HEK293 (cell line): ENCODE measurements around the gene LYZL2.

Source experiments
- CTCF ChIA-PET: fragments of 350-600 bp; formaldehyde crosslinking; extraction: SDS; loops from one replicate; lab custom pipeline; 2021; ENCODE audit warnings: antibody characterized with exemption; lab: Yijun Ruan, JAX
- POLR2A ChIA-PET: fragments of 300-600 bp; formaldehyde crosslinking; extraction: SDS; loops from one replicate; lab custom pipeline; 2020; ENCODE audit warnings: antibody characterized with exemption, inconsistent platforms; lab: Yijun Ruan, JAX
- H3K27ac ChIP-seq: fragments of 200-500 bp; sonication (Bioruptor generic); 2 replicates; pipeline ENCODE4 v1.5.1; 2014; ENCODE audit warnings: low read depth, low read length, control low read depth, inconsistent platforms; ENCODE audit errors: extremely low read depth
- H3K36me3 ChIP-seq, 2 experiments: fragments of 200-500 bp in 1 of 2; sonication (Bioruptor generic) in 1 of 2; 1 replicate in 1 of 2; 2 replicates in 1 of 2; pipeline ENCODE4 v1.5.1; 2014 to 2017; ENCODE audit warnings: inconsistent platforms in 2 of 2, low read length in 2 of 2; ENCODE audit not compliant: control insufficient read depth in 2 of 2, insufficient read depth in 1 of 2
- H3K4me1 ChIP-seq: fragments of 200-500 bp; sonication (Bioruptor generic); 2 replicates; pipeline ENCODE4 v1.5.1; 2014; ENCODE audit warnings: mild to moderate bottlenecking, low read length, inconsistent platforms; ENCODE audit not compliant: control insufficient read depth, insufficient read depth
- H3K4me3 ChIP-seq: 2 replicates; pipeline ENCODE4 v1.5.1; 2011; ENCODE audit warnings: low read depth, mild to moderate bottlenecking, control low read depth, low read length, moderate library complexity
- H3K9me3 ChIP-seq: fragments of 200-500 bp; sonication (Bioruptor generic); 2 replicates; pipeline ENCODE4 v1.5.1; 2014; ENCODE audit warnings: low read depth, low read length, inconsistent platforms; ENCODE audit not compliant: control insufficient read depth, insufficient read depth
- GFI1B ChIP-seq: fragments of 450-650 bp; formaldehyde crosslinking; IDR thresholded peaks from 2 replicates; pipeline ENCODE4 v1.5.1; 2016; ENCODE audit warnings: missing biosample characterization, missing genetic modification characterization
- SALL2 ChIP-seq: fragments of 450-650 bp; formaldehyde crosslinking; IDR thresholded peaks from 2 replicates; pipeline ENCODE4 v1.5.0; 2017; ENCODE audit warnings: missing biosample characterization, mild to moderate bottlenecking, missing genetic modification characterization, borderline replicate concordance
- SETDB1 ChIP-seq: IDR thresholded peaks from one replicate; pipeline ENCODE4 v1.6.1; 2017; ENCODE audit warnings: mild to moderate bottlenecking, low read length, moderate library complexity, mixed read lengths; ENCODE audit not compliant: insufficient read length
- TRIM28 ChIP-seq: IDR thresholded peaks from 2 replicates; pipeline ENCODE4 v1.6.1; 2011; ENCODE audit warnings: low read length, control low read depth, borderline replicate concordance
- ZBTB44 ChIP-seq: fragments of 450-650 bp; IDR thresholded peaks from 2 replicates; pipeline ENCODE4 v1.5.1; 2018; ENCODE audit warnings: missing biosample characterization, mild to moderate bottlenecking, missing genetic modification characterization
- ZBTB7A ChIP-seq: fragments of 450-650 bp; formaldehyde crosslinking; IDR thresholded peaks from 2 replicates; pipeline ENCODE4 v1.5.1; 2016; ENCODE audit warnings: low read depth, missing biosample characterization, missing genetic modification characterization
- ZNF155 ChIP-seq: fragments of 450-650 bp; formaldehyde crosslinking; IDR thresholded peaks from 2 replicates; pipeline ENCODE4 v1.5.1; 2016; ENCODE audit warnings: missing biosample characterization, missing genetic modification characterization
- ZNF169 ChIP-seq: fragments of 450-650 bp; formaldehyde crosslinking; IDR thresholded peaks from 2 replicates; pipeline ENCODE4 v1.5.1; 2016; ENCODE audit warnings: missing biosample characterization, missing genetic modification characterization
- ZNF2 ChIP-seq: fragments of 450-650 bp; formaldehyde crosslinking; IDR thresholded peaks from 2 replicates; pipeline ENCODE4 v1.5.1; 2016; ENCODE audit warnings: missing biosample characterization, missing genetic modification characterization
- ZNF211 ChIP-seq: fragments of 450-650 bp; formaldehyde crosslinking; IDR thresholded peaks from 2 replicates; pipeline ENCODE4 v1.5.1; 2016; ENCODE audit warnings: low read depth, missing biosample characterization, missing genetic modification characterization
- ZNF23 ChIP-seq: fragments of 450-650 bp; formaldehyde crosslinking; IDR thresholded peaks from 2 replicates; pipeline ENCODE4 v1.5.1; 2016; ENCODE audit warnings: missing biosample characterization, missing genetic modification characterization, borderline replicate concordance
- ZNF266 ChIP-seq: fragments of 450-650 bp; formaldehyde crosslinking; IDR thresholded peaks from 2 replicates; pipeline ENCODE4 v1.5.1; 2016; ENCODE audit warnings: missing biosample characterization, missing genetic modification characterization, low read depth
- ZNF354C ChIP-seq: fragments of 450-650 bp; formaldehyde crosslinking; IDR thresholded peaks from 2 replicates; pipeline ENCODE4 v1.5.1; 2016; ENCODE audit warnings: missing biosample characterization, missing genetic modification characterization, low read depth, borderline replicate concordance
- ZNF394 ChIP-seq: fragments of 450-650 bp; formaldehyde crosslinking; IDR thresholded peaks from 2 replicates; pipeline ENCODE4 v1.5.1; 2016; ENCODE audit warnings: missing biosample characterization, missing genetic modification characterization, mild to moderate bottlenecking, moderate library complexity, borderline replicate concordance
- ZNF423 ChIP-seq: fragments of 450-650 bp; formaldehyde crosslinking; IDR thresholded peaks from 2 replicates; pipeline ENCODE4 v1.5.1; 2016; ENCODE audit warnings: missing biosample characterization, missing genetic modification characterization
- ZNF621 ChIP-seq: fragments of 450-650 bp; formaldehyde crosslinking; IDR thresholded peaks from 2 replicates; pipeline ENCODE4 v1.5.1; 2017; ENCODE audit warnings: missing biosample characterization, missing genetic modification characterization
- ZNF624 ChIP-seq: fragments of 450-650 bp; formaldehyde crosslinking; IDR thresholded peaks from 2 replicates; pipeline ENCODE4 v1.5.1; 2017; ENCODE audit warnings: missing biosample characterization, missing genetic modification characterization
- ZNF626 ChIP-seq: fragments of 450-650 bp; sonication (Bioruptor Pico); formaldehyde crosslinking; IDR thresholded peaks from 2 replicates; pipeline ENCODE4 v1.5.1; 2018; ENCODE audit warnings: missing biosample characterization, missing genetic modification characterization, inconsistent platforms
- TF ChIP-seq, protein P1 (sequence below): fragments of 450-650 bp; formaldehyde crosslinking; IDR thresholded peaks from 2 replicates; pipeline ENCODE4 v1.5.1; 2016; ENCODE audit warnings: missing biosample characterization, missing genetic modification characterization, low read depth
- TF ChIP-seq, protein P2 (sequence below): fragments of 450-650 bp; formaldehyde crosslinking; IDR thresholded peaks from 2 replicates; pipeline ENCODE4 v1.5.1; 2016; ENCODE audit warnings: missing biosample characterization, missing genetic modification characterization
- TF ChIP-seq, protein P3 (sequence below): fragments of 450-650 bp; formaldehyde crosslinking; IDR thresholded peaks from 2 replicates; pipeline ENCODE4 v1.5.1; 2016; ENCODE audit warnings: missing biosample characterization, missing genetic modification characterization
- TF ChIP-seq, protein P4 (sequence below): fragments of 450-650 bp; formaldehyde crosslinking; IDR thresholded peaks from 2 replicates; pipeline ENCODE4 v1.5.1; 2016; ENCODE audit warnings: missing biosample characterization, missing genetic modification characterization

Gene LYZL2

GRCh38 chr10:30577048-30577447 is 52.5 kb downstream of the LYZL2 start:
- TF ChIP-seq GFI1B (tag by site-specific recombination) (no peak), ZNF621 (no peak), ZNF169 (tag by site-specific recombination) (no peak), ZNF266 (tag by site-specific recombination) (no peak)
- Histone ChIP-seq H3K4me3 (no peak overlapping the region), H3K36me3 (no peaks in the 10 kb centered on the region), H3K9me3 (no peaks in the 10 kb centered on the region), H3K4me1 (no peaks in the 10 kb centered on the region), H3K27ac (no peak overlapping the region)
- POLR2A ChIA-PET = no interaction called here
- CTCF ChIA-PET = interaction anchor here (0.6 kb wide), 1 partner anchor 308 kb away, joined by 3 read pairs; no protein-coding TSS in a partner anchor

- no peak for TF ChIP-seq ZNF155 (tag by site-specific recombination)
- TF ChIP-seq TRIM28 = no peak
- TF ChIP-seq ZNF394 (tag by site-specific recombination) = no peak
- TF ChIP-seq ZNF2 (tag by site-specific recombination) = no peak
- TF ChIP-seq ZNF423 (tag by site-specific recombination) = no peak
- TF ChIP-seq ZBTB44 = no peak
- no peak for TF ChIP-seq SETDB1
- no peak for TF ChIP-seq ZNF23 (tag by site-specific recombination)
- no peak for TF ChIP-seq ZNF621
- TF ChIP-seq, protein P1, sequence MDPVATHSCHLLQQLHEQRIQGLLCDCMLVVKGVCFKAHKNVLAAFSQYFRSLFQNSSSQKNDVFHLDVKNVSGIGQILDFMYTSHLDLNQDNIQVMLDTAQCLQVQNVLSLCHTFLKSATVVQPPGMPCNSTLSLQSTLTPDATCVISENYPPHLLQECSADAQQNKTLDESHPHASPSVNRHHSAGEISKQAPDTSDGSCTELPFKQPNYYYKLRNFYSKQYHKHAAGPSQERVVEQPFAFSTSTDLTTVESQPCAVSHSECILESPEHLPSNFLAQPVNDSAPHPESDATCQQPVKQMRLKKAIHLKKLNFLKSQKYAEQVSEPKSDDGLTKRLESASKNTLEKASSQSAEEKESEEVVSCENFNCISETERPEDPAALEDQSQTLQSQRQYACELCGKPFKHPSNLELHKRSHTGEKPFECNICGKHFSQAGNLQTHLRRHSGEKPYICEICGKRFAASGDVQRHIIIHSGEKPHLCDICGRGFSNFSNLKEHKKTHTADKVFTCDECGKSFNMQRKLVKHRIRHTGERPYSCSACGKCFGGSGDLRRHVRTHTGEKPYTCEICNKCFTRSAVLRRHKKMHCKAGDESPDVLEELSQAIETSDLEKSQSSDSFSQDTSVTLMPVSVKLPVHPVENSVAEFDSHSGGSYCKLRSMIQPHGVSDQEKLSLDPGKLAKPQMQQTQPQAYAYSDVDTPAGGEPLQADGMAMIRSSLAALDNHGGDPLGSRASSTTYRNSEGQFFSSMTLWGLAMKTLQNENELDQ (tag by site-specific recombination) = no peak
- TF ChIP-seq ZNF626 (tag by site-specific recombination) = no peak
- TF ChIP-seq, all 188 proteins: peak for 0
These were observed 52.9 kb downstream of the LYZL2 start for GRCh38 chr10:30576641-30577040.

GRCh38 chr10:30574432-30574796 is 55.1 kb downstream of the LYZL2 start:
- ChIA-PET CTCF (interaction anchor here (1.5 kb wide), 1 partner anchor 16 kb away, joined by 8 read pairs; no protein-coding TSS in a partner anchor), POLR2A (no interaction called here)
- H3K9me3 ChIP-seq = no peaks in the 10 kb centered on the region
- H3K27ac ChIP-seq = no peak overlapping the region
- TF ChIP-seq, protein P2, sequence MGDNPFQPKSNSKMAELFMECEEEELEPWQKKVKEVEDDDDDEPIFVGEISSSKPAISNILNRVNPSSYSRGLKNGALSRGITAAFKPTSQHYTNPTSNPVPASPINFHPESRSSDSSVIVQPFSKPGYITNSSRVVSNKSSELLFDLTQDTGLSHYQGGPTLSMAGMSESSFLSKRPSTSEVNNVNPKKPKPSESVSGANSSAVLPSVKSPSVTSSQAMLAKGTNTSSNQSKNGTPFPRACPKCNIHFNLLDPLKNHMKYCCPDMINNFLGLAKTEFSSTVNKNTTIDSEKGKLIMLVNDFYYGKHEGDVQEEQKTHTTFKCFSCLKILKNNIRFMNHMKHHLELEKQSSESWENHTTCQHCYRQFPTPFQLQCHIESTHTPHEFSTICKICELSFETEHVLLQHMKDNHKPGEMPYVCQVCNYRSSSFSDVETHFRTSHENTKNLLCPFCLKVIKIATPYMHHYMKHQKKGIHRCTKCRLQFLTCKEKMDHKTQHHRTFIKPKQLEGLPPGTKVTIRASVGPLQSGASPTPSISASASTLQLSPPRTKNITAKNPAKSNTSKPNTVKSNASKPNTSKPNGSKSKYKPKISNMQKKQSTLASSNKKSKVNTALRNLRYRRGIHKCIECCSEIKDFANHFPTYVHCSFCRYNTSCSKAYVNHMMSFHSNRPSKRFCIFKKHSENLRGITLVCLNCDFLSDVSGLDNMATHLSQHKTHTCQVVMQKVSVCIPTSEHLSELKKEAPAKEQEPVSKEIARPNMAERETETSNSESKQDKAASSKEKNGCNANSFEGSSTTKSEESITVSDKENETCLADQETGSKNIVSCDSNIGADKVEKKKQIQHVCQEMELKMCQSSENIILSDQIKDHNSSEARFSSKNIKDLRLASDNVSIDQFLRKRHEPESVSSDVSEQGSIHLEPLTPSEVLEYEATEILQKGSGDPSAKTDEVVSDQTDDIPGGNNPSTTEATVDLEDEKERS (tag by site-specific recombination) = no peak
- TF ChIP-seq ZBTB7A (tag by site-specific recombination) (no peak), ZNF624 (tag by site-specific recombination) (no peak), ZNF211 (tag by site-specific recombination) (no peak), SALL2 (no peak), ZNF354C (tag by site-specific recombination) (no peak)
- TF ChIP-seq, protein P3, sequence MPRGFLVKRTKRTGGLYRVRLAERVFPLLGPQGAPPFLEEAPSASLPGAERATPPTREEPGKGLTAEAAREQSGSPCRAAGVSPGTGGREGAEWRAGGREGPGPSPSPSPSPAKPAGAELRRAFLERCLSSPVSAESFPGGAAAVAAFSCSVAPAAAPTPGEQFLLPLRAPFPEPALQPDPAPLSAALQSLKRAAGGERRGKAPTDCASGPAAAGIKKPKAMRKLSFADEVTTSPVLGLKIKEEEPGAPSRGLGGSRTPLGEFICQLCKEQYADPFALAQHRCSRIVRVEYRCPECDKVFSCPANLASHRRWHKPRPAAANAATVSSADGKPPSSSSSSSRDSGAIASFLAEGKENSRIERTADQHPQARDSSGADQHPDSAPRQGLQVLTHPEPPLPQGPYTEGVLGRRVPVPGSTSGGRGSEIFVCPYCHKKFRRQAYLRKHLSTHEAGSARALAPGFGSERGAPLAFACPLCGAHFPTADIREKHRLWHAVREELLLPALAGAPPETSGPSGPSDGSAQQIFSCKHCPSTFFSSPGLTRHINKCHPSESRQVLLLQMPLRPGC (tag by site-specific recombination) = no peak
- TF ChIP-seq, protein P4, sequence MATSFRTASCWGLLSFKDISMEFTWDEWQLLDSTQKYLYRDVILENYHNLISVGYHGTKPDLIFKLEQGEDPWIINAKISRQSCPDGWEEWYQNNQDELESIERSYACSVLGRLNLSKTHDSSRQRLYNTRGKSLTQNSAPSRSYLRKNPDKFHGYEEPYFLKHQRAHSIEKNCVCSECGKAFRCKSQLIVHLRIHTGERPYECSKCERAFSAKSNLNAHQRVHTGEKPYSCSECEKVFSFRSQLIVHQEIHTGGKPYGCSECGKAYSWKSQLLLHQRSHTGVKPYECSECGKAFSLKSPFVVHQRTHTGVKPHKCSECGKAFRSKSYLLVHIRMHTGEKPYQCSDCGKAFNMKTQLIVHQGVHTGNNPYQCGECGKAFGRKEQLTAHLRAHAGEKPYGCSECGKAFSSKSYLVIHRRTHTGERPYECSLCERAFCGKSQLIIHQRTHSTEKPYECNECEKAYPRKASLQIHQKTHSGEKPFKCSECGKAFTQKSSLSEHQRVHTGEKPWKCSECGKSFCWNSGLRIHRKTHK (tag by site-specific recombination) = no peak
- H3K36me3 ChIP-seq = no peaks in the 10 kb centered on the region
- H3K4me1 ChIP-seq = no peaks in the 10 kb centered on the region
- no peak overlapping the region for H3K4me3 ChIP-seq

More at GRCh38 chr10:30576641-30577040, 52.9 kb downstream of the LYZL2 start:
- no peak overlapping the region for H3K4me3 ChIP-seq
- no peaks in the 10 kb centered on the region for H3K9me3 ChIP-seq
- no peak overlapping the region for H3K27ac ChIP-seq
- H3K36me3 ChIP-seq = no peaks in the 10 kb centered on the region
- POLR2A ChIA-PET = no interaction called here
- CTCF ChIA-PET = no interaction called here
- no peaks in the 10 kb centered on the region for H3K4me1 ChIP-seq
